HG02623 (cell line): ENCODE data around the gene PLA2G2C.

Experiments
- ATAC-seq: cut with Tn5 transposase; IDR thresholded peaks from one replicate; pipeline ENCODE4 v1.9.1; 2021; ENCODE audit warnings: moderate library complexity; ENCODE audit not compliant: unreplicated experiment

PLA2G2C gene

GRCh38 chr1:20158358-20159070, 27.8 kb downstream of the PLA2G2C start:
- no peak for ATAC-seq

- ATAC-seq = no peak
These were observed 32.0 kb downstream of the PLA2G2C start for GRCh38 chr1:20154301-20154831.

GRCh38 chr1:20153000-20153418, 33.3 kb downstream of the PLA2G2C start:
- ATAC-seq = no peak

- ATAC-seq = no peak
These were observed 33.8 kb downstream of the PLA2G2C start for GRCh38 chr1:20152599-20152930.

- ATAC-seq = no peak
These were observed 34.3 kb downstream of the PLA2G2C start for GRCh38 chr1:20151906-20152598.

GRCh38 chr1:20150969-20151368, 35.3 kb downstream of the PLA2G2C start:
- ATAC-seq = no peak

- no peak for ATAC-seq
These were observed 36.0 kb downstream of the PLA2G2C start for GRCh38 chr1:20150326-20150705.

GRCh38 chr1:20149601-20150325, 36.6 kb downstream of the PLA2G2C start:
- ATAC-seq = no peak

- ATAC-seq = no peak
These were observed 37.5 kb downstream of the PLA2G2C start for GRCh38 chr1:20148571-20149500.

GRCh38 chr1:20147846-20148570, 38.3 kb downstream of the PLA2G2C start:
- ATAC-seq = no peak

- no peak for ATAC-seq
These were observed 42.4 kb downstream of the PLA2G2C start for GRCh38 chr1:20143734-20144565.

GRCh38 chr1:20143318-20143717, 43.0 kb downstream of the PLA2G2C start:
- no peak for ATAC-seq

- no peak for ATAC-seq
These were observed 44.2 kb downstream of the PLA2G2C start for GRCh38 chr1:20142001-20142710.

GRCh38 chr1:20141466-20141865, 44.9 kb downstream of the PLA2G2C start:
- no peak for ATAC-seq

- no peak for ATAC-seq
These were observed 45.3 kb downstream of the PLA2G2C start for GRCh38 chr1:20141001-20141400.

GRCh38 chr1:20139776-20140612, 46.3 kb downstream of the PLA2G2C start:
- no peak for ATAC-seq

- no peak for ATAC-seq
These were observed 47.3 kb downstream of the PLA2G2C start, which contains the start of gene PLA2G2F for GRCh38 chr1:20138961-20139550. TSS of gene PLA2G2F (plus strand) at chr1:20139323. CDS start at chr1:20139428, 105 bp downstream.
